ENCODE measurements around the gene HDHD5.

DNA sequence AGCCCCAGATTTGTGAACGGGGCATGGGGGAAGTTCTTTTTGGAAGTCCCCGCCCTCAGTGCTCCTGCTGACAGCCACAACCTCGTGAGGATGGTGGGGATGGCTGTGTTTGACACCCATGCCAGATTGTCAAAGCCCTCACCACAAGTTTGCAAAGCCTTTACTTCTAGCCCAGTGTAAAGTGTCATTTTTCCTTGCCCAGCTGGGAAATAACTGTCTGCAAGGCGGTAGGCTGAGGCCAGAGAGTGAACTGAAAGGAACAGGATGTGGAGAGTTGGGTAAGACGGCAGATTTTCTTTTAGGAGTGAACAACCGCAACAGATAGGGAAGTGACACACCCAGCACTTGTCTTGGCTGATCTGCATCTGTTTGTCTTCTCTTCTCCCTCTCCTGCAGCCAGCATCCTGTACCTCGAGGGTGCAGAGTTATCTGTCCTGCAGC is 60.7 kb downstream of the HDHD5 start:
- peak; percentile 89 for TF ChIP-seq MYC (IDR thresholded peaks at IDR 0.05; ENCODE audit: low read depth, low read length)
- TF ChIP-seq, protein P1, sequence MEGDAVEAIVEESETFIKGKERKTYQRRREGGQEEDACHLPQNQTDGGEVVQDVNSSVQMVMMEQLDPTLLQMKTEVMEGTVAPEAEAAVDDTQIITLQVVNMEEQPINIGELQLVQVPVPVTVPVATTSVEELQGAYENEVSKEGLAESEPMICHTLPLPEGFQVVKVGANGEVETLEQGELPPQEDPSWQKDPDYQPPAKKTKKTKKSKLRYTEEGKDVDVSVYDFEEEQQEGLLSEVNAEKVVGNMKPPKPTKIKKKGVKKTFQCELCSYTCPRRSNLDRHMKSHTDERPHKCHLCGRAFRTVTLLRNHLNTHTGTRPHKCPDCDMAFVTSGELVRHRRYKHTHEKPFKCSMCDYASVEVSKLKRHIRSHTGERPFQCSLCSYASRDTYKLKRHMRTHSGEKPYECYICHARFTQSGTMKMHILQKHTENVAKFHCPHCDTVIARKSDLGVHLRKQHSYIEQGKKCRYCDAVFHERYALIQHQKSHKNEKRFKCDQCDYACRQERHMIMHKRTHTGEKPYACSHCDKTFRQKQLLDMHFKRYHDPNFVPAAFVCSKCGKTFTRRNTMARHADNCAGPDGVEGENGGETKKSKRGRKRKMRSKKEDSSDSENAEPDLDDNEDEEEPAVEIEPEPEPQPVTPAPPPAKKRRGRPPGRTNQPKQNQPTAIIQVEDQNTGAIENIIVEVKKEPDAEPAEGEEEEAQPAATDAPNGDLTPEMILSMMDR (IDR thresholded peaks at IDR 0.05; ENCODE audit: low read depth, low read length) = no peak
